Mucosa of rectum (tissue), 2 donors: Measurements from ENCODE around the gene GABRR3.

Experiments
- H3K27ac ChIP-seq, 2 donors: one replicate each; pipeline ENCODE4 v1.7.0; 2013; ENCODE audit warnings: inconsistent platforms in 2 of 2, low read depth in 2 of 2, low read length in 2 of 2
- H3K27me3 ChIP-seq, 2 donors: one replicate each; pipeline ENCODE4 v1.7.0; 2013; ENCODE audit warnings: low read length in 2 of 2; ENCODE audit not compliant: control insufficient read depth in 2 of 2, insufficient read depth in 2 of 2
- H3K36me3 ChIP-seq, 2 donors: one replicate each; pipeline ENCODE4 v1.7.0; 2013; ENCODE audit warnings: low read length in 2 of 2; ENCODE audit not compliant: control insufficient read depth in 2 of 2, insufficient read depth in 2 of 2
- H3K4me1 ChIP-seq, 2 donors: one replicate each; pipeline ENCODE4 v1.7.0; 2013; ENCODE audit warnings: low read length in 2 of 2, mild to moderate bottlenecking in 1 of 2; ENCODE audit not compliant: control insufficient read depth in 2 of 2, insufficient read depth in 2 of 2
- H3K4me3 ChIP-seq, 2 donors: one replicate each; pipeline ENCODE4 v1.7.0; 2013; ENCODE audit warnings: low read length in 2 of 2
- H3K9ac ChIP-seq, 2 donors: one replicate each; pipeline ENCODE4 v1.7.0; 2013; ENCODE audit warnings: low read length in 2 of 2, low read depth in 1 of 2, mild to moderate bottlenecking in 1 of 2
- H3K9me3 ChIP-seq, 2 donors: one replicate each; pipeline ENCODE4 v1.7.0; 2013; ENCODE audit warnings: low read length in 2 of 2; ENCODE audit not compliant: control insufficient read depth in 2 of 2
- donor health status: healthy.
- donor health status: Normal muscosa, but diverticular disease.

GABRR3 gene

GRCh38 chr3:97949743-97950142, 85.4 kb downstream of the GABRR3 start:
- Histone ChIP-seq H3K36me3 (peaks cover 30 to 71% of the 10 kb centered on the region in 2 donors), H3K4me1 (no peaks in the 10 kb centered on the region), H3K4me3 (no peak overlapping the region), H3K9me3 (no peaks in the 10 kb centered on the region), H3K27ac (no peak overlapping the region), H3K27me3 (no peaks in the 10 kb centered on the region), H3K9ac (no peak overlapping the region)

DNA sequence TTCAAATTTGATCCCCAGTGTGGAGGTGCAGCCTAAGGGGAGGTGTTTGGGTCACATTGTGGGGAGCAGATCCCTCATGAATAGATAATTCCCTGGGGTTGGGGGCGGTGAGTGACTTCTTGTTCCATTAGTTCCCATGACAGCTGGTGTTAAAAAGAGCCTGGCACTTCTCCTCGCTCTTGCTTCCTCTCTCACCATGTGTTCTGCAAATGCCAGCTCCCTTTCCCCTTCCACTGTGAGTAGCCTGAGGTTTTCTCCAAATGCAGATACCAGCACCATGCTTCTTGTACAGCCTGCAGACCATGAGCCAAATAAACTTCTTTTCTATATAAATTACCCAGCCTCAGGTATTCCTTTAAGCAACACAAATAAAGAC, 86.0 kb downstream of the GABRR3 start:
- H3K9me3 ChIP-seq, result no peaks in the 10 kb centered on the region
- H3K4me3 ChIP-seq, result no peak overlapping the region
- no peak overlapping the region for H3K27ac ChIP-seq
- no peaks in the 10 kb centered on the region for H3K4me1 ChIP-seq
- no peak overlapping the region for H3K9ac ChIP-seq
- no peaks in the 10 kb centered on the region for H3K27me3 ChIP-seq
- H3K36me3 ChIP-seq, result peaks cover 27 to 65% of the 10 kb centered on the region in 2 donors

- Histone ChIP-seq H3K9me3 (no peaks in the 10 kb centered on the region), H3K4me1 (no peaks in the 10 kb centered on the region), H3K9ac (no peak overlapping the region), H3K27ac (no peak overlapping the region), H3K27me3 (no peaks in the 10 kb centered on the region), H3K4me3 (no peak overlapping the region), H3K36me3 (peaks cover 30 to 67% of the 10 kb centered on the region in 2 donors)
Observed at GRCh38 chr3:97948351-97949109, 86.6 kb downstream of the GABRR3 start.

- Histone ChIP-seq H3K27me3 (no peaks in the 10 kb centered on the region), H3K36me3 (peaks cover 22 to 46% of the 10 kb centered on the region in 2 donors), H3K4me3 (no peak overlapping the region), H3K27ac (no peak overlapping the region), H3K9ac (no peak overlapping the region), H3K4me1 (no peaks in the 10 kb centered on the region), H3K9me3 (no peaks in the 10 kb centered on the region)
Observed at GRCh38 chr3:97942801-97943546, 92.1 kb downstream of the GABRR3 start.

DNA sequence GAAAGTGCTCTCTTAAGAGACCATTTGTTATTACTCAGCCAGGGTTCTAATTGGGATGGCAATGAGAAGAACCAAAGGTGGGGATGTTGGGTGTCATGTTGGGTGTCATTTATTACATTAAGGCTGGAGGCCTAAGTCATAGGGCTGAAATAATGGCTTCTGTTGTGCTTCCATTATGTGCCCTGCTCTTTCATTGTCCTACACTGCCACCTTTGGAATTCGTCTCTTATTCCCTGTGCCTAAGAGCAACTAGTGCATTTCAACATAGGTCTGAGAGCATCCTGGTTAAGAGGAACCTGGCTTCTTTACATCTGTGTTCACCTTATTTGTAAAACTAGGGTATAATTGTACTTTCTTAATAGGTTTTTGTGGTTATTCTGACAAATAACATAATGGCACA, 95.1 kb downstream of the GABRR3 start:
- Histone ChIP-seq H3K9me3 (no peaks in the 10 kb centered on the region), H3K27me3 (no peaks in the 10 kb centered on the region), H3K9ac (no peak overlapping the region), H3K27ac (no peak overlapping the region), H3K36me3 (peaks cover 30 to 36% of the 10 kb centered on the region in 2 donors), H3K4me3 (no peak overlapping the region), H3K4me1 (no peaks in the 10 kb centered on the region)

- Histone ChIP-seq H3K27me3 (no peaks in the 10 kb centered on the region), H3K4me3 (no peak overlapping the region), H3K9me3 (no peaks in the 10 kb centered on the region), H3K9ac (no peak overlapping the region), H3K27ac (no peak overlapping the region), H3K36me3 (peaks cover 33% of the 10 kb centered on the region in 2 donors), H3K4me1 (no peaks in the 10 kb centered on the region)
Observed at GRCh38 chr3:97939401-97939800, 95.7 kb downstream of the GABRR3 start.

GRCh38 chr3:97938444-97938843, 96.7 kb downstream of the GABRR3 start:
- Histone ChIP-seq H3K36me3 (peaks cover 32 to 34% of the 10 kb centered on the region in 2 donors), H3K4me1 (no peaks in the 10 kb centered on the region), H3K4me3 (no peak overlapping the region), H3K27me3 (no peaks in the 10 kb centered on the region), H3K27ac (no peak overlapping the region), H3K9ac (no peak overlapping the region), H3K9me3 (no peaks in the 10 kb centered on the region)

DNA sequence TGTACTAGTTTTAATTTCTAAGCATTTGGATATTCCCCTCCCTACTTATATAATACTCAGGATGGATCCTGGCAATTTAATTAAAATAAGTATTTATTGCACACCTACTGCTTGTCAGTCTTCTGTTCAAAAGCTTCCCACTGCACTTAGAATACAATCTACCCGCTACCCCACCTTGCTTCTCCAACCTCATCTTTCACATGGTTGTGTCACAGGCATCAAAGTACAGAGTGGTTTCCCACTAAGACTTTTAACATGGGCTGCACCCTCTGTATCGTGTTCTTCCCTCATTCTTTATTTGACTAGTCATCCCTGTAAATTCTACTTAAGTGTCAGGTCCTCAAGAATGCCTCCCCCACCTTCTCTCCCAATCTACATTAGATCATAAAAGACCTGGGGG, 97.9 kb downstream of the GABRR3 start:
- Histone ChIP-seq H3K36me3 (peaks cover 29 to 32% of the 10 kb centered on the region in 2 donors), H3K27me3 (no peaks in the 10 kb centered on the region), H3K27ac (no peak overlapping the region), H3K4me1 (no peaks in the 10 kb centered on the region), H3K4me3 (no peak overlapping the region), H3K9me3 (no peaks in the 10 kb centered on the region), H3K9ac (no peak overlapping the region)

DNA sequence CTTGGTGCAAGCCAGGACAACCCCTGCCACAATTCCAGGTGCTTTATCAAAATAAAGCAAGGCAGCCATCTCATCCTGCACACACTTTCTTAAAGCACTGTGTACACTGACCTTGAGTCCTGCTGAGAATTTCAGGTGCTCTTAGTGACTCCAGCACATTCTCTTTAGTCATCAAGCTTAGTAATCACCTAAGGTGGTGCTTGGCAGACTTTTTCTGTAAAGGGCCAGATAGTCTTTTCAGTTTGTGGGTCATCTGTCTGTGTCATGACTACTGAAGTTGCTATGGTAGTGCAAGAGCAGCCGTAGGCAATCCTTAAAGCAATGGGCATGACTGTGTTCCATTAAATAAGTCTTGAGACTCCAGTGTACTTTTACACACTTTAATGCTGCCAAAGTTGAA, 99.3 kb downstream of the GABRR3 start:
- Histone ChIP-seq H3K4me3 (no peak overlapping the region), H3K27ac (no peak overlapping the region), H3K36me3 (peaks cover 24 to 32% of the 10 kb centered on the region in 2 donors), H3K9me3 (no peaks in the 10 kb centered on the region), H3K4me1 (no peaks in the 10 kb centered on the region), H3K9ac (no peak overlapping the region), H3K27me3 (no peaks in the 10 kb centered on the region)
